Measurements from ENCODE around the gene ARHGAP19. TPM values are rescaled to one million over a fixed set of nuclear protein-coding genes. Genes with fewer than 3 reads are reported as not detected.

Gene ARHGAP19
- total and polyA plus RNA-seq, 9 of the 15 experiments (the other 6 are each of a cell fraction or from before 2014, with no cell fraction given) = 14.8 to 49.5 (median 26.8) TPM

- TF ChIP-seq, protein P1, sequence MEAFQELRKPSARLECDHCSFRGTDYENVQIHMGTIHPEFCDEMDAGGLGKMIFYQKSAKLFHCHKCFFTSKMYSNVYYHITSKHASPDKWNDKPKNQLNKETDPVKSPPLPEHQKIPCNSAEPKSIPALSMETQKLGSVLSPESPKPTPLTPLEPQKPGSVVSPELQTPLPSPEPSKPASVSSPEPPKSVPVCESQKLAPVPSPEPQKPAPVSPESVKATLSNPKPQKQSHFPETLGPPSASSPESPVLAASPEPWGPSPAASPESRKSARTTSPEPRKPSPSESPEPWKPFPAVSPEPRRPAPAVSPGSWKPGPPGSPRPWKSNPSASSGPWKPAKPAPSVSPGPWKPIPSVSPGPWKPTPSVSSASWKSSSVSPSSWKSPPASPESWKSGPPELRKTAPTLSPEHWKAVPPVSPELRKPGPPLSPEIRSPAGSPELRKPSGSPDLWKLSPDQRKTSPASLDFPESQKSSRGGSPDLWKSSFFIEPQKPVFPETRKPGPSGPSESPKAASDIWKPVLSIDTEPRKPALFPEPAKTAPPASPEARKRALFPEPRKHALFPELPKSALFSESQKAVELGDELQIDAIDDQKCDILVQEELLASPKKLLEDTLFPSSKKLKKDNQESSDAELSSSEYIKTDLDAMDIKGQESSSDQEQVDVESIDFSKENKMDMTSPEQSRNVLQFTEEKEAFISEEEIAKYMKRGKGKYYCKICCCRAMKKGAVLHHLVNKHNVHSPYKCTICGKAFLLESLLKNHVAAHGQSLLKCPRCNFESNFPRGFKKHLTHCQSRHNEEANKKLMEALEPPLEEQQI (IDR thresholded peaks at IDR 0.05) = no peak
- TF ChIP-seq ZNF699 (CRISPR knock-in tag; IDR thresholded peaks at IDR 0.05; ENCODE audit: insufficient replicate concordance) = no peak
- no peak for TF ChIP-seq ZNF316 (IDR thresholded peaks at IDR 0.05)
- TF ChIP-seq ZNF121 (CRISPR knock-in tag; conservative IDR thresholded peaks at IDR 0.05) = no peak
- TF ChIP-seq TCF15 (CRISPR knock-in tag; IDR thresholded peaks at IDR 0.05) = no peak
Measured at GRCh38 chr10:97228130-97228774, 64.2 kb downstream of the ARHGAP19 start (continued).

GRCh38 chr10:97226398-97226797 is 66.0 kb downstream of the ARHGAP19 start:
- no peak overlapping the region for H2AFZ ChIP-seq (ENCODE audit: low read depth, low read length)
- no peaks in the 10 kb centered on the region for H3K79me2 ChIP-seq (ENCODE audit: control insufficient read depth, insufficient read depth, low read length)
- no peak overlapping the region for H3K27ac ChIP-seq (ENCODE audit: extremely low read depth, low read depth, low read length)
- H3K9ac ChIP-seq (ENCODE audit: insufficient read depth in 1 of 2, low read depth in 2 of 2, low read length in 2 of 2) = no peak overlapping the region
- no peaks in the 10 kb centered on the region for H3K27me3 ChIP-seq (ENCODE audit: control insufficient read depth in 2 of 2, insufficient read depth in 2 of 2, low read length in 2 of 2)
- peaks cover 5% of the 10 kb centered on the region for H3K9me1 ChIP-seq (ENCODE audit: control insufficient read depth, insufficient read depth, low read length)
- H3K36me3 ChIP-seq (ENCODE audit: control insufficient read depth, insufficient read depth, low read length) = peaks cover 56% of the 10 kb centered on the region; the same call in 2 of the 3 replicates
- peaks cover 3 to 14% of the 10 kb centered on the region in 2 experiments; a peak in 4 of 5 replicates for H3K4me1 ChIP-seq (replicated peaks in 1 of 2; ENCODE audit: control insufficient read depth in 2 of 2, insufficient read depth in 2 of 2, low read length in 2 of 2)
- FAIRE-seq = no peak
- no peak for DNase-seq (ENCODE audit: extremely low read depth in 1 of 4, low spot score in 3 of 4)
- intact Hi-C loops (cut with micrococcal nuclease) = no loop called here
- 74% methylated on average over 4 of the region's 4 CpGs for WGBS (ENCODE audit: insufficient coverage, low coverage, missing lambda C conversion rate)
- in situ Hi-C loops (cut with MboI) = no loop called here
- no peak for ATAC-seq
- no peak overlapping the region for H3K4me3 ChIP-seq
- no peak overlapping the region for H3K4me2 ChIP-seq (ENCODE audit: insufficient read depth, low read length)
- H3K9me3 ChIP-seq (replicated peaks; ENCODE audit: control insufficient read depth, insufficient read depth, low read depth, low read length) = no peaks in the 10 kb centered on the region
- ChIA-PET POLR2A (interaction anchor here (1.6 kb wide), 1 partner anchor 9 kb away, joined by 3 read pairs; no protein-coding TSS in a partner anchor), CTCF (ENCODE audit: low intra/inter-chr PET ratio) (interaction anchor here (0.6 kb wide), 1 partner anchor 13 kb away, joined by 3 read pairs; no protein-coding TSS in a partner anchor)
- no TSS peak for BruUV-seq (replicated peaks)
- H4K20me1 ChIP-seq (replicated peaks; ENCODE audit: control insufficient read depth, insufficient read depth, low read length) = peaks cover 9% of the 10 kb centered on the region; the same call in 1 of the 2 replicates
- TF ChIP-seq, protein P2, sequence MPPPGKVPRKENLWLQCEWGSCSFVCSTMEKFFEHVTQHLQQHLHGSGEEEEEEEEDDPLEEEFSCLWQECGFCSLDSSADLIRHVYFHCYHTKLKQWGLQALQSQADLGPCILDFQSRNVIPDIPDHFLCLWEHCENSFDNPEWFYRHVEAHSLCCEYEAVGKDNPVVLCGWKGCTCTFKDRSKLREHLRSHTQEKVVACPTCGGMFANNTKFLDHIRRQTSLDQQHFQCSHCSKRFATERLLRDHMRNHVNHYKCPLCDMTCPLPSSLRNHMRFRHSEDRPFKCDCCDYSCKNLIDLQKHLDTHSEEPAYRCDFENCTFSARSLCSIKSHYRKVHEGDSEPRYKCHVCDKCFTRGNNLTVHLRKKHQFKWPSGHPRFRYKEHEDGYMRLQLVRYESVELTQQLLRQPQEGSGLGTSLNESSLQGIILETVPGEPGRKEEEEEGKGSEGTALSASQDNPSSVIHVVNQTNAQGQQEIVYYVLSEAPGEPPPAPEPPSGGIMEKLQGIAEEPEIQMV (tag; conservative IDR thresholded peaks at IDR 0.05; ENCODE audit: low read depth) = no peak
- TF ChIP-seq PURB (CRISPR knock-in tag; IDR thresholded peaks at IDR 0.05; ENCODE audit: low read depth) = no peak
- no peak for TF ChIP-seq MYBL2 (IDR thresholded peaks at IDR 0.05; ENCODE audit: low read depth)
- no peak for TF ChIP-seq MYBL2 (CRISPR knock-in tag; IDR thresholded peaks at IDR 0.05; ENCODE audit: borderline replicate concordance)
- peak; percentile 65 for TF ChIP-seq ZNF316 (IDR thresholded peaks at IDR 0.05)
- no peak for TF ChIP-seq ZNF384 (IDR thresholded peaks at IDR 0.05; ENCODE audit: low read depth, low read length)
- TF ChIP-seq MAFF (IDR thresholded peaks at IDR 0.05; ENCODE audit: low read length) = peak; percentile 49
- TF ChIP-seq, protein P3, sequence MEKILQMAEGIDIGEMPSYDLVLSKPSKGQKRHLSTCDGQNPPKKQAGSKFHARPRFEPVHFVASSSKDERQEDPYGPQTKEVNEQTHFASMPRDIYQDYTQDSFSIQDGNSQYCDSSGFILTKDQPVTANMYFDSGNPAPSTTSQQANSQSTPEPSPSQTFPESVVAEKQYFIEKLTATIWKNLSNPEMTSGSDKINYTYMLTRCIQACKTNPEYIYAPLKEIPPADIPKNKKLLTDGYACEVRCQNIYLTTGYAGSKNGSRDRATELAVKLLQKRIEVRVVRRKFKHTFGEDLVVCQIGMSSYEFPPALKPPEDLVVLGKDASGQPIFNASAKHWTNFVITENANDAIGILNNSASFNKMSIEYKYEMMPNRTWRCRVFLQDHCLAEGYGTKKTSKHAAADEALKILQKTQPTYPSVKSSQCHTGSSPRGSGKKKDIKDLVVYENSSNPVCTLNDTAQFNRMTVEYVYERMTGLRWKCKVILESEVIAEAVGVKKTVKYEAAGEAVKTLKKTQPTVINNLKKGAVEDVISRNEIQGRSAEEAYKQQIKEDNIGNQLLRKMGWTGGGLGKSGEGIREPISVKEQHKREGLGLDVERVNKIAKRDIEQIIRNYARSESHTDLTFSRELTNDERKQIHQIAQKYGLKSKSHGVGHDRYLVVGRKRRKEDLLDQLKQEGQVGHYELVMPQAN (IDR thresholded peaks at IDR 0.05; ENCODE audit: borderline replicate concordance) = no peak
- TF ChIP-seq GABPB1 (CRISPR knock-in tag; IDR thresholded peaks at IDR 0.05) = no peak

Measured in K562 (cell line).